HG03521 (cell line): ENCODE data around the gene AGK.
A peak's percentile ranks its signal among the peaks of the same experiment; 100 is the strongest.
"Not testable (repeated sequence)": the region's sequence is repeated elsewhere in the genome, so short reads cannot be mapped to it uniquely, and the experiment has no call there.

Experiments used
- ATAC-seq: cut with Tn5 transposase; IDR thresholded peaks from one replicate; pipeline ENCODE4 v1.9.1; 2021; ENCODE audit warnings: mild to moderate bottlenecking, moderate library complexity; ENCODE audit not compliant: unreplicated experiment

Gene AGK

DNA sequence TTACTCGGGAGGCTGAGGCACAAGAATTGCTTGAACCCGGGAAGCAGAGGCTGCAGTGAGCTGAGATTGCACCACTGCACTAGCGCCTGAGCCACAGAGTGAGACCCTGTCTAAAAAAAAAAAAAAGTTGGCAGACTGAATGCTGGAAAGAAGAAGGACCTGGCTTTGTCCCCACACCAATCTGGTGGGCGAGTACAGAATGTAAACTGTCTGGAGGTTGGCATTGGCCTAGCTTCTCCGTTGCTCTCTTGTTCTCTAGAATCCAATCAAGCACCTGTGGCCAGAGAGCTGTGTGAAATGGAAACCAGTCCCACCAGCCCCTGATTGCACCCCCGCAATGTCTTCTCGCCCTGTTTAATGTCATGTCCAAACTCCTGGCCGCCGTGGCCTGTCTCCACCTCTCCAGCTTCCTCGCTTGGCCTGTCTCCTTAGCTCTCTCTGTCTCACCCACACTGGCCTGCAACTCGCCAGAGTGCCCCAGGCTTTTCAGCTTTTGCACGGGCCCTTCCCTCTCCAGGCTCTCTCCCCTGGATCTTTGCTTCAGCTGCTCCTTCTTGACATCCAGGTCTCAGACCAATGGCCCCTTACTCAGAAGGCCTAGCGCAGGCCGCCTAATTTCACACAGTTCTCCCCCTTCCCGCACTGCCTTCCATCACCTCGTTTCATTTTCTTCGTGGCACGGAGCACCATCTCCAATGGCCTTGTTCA, 670 bp upstream of the AGK start:
- ATAC-seq = no peak

DNA sequence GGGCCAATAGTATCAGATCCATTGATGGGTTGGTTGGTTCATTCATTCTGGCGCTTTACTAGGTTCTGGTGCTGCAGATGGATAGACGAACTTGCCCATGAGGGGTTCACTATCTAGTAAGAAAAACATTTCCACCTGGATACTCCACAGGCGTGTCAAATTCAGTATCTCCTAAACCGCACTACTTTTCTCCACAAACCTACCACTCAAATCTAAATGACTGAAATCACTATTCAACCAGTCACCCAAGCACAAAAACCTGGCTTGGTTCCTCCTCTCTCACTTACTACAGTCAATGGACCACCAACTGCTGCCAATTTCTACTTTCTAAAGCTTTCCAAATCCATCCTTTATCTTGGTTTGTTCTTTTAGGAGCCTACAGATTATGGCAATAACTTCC, 572 bp downstream of the AGK start:
- peak; percentile 7 for ATAC-seq

DNA sequence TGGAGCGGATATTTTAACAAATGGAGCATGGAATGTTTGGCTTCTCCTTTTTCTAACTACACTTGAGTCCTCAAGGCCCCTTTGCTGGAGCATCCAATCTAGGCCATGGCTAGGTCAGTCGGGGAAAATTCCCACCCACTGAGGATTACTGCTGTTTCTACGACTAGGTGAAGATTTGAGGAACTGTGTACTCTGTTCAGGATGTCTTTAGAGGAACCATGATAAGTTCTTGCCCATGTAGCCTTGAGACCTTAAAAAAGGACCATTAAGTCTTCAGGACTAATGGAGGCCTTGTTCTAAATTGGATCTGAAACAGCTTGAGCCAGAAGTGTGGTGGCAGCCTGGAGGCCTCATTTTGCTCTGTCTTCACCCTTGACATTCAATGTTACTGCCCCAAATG, 6.2 kb downstream of the AGK start:
- ATAC-seq = no peak

DNA sequence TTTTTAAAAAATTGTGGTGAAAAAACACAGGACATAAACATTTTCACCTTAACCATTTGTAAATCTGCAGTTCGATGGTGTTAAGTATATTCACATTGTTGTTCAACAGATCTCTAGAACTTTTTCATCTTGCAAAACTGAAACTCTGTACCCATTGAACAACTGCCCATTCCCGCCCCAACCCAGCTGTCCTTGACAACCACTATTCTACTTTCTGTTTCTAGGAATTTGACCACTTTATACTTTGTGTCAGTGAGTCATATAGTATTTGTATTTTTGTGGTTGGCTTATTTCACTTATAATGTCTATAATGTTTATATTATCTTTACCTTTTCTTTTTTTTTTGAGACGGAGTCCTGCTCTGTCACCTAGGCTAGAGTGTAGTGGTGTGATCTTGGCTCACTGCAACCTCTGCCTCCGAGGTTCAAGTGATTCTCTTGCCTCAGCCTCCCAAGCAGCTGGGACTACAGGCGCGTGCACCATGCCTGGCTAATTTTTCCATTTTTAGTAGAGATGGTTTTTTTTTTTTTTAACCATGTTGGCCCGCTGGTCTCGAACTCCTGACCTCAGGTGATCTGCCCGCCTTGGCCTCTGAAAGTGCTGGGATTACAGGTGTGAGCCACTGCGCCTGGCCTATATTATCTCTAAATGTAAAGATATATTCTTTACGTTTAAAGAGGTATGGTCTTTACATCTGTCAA, 6.8 kb downstream of the AGK start:
- ATAC-seq = not testable (repeated sequence)

DNA sequence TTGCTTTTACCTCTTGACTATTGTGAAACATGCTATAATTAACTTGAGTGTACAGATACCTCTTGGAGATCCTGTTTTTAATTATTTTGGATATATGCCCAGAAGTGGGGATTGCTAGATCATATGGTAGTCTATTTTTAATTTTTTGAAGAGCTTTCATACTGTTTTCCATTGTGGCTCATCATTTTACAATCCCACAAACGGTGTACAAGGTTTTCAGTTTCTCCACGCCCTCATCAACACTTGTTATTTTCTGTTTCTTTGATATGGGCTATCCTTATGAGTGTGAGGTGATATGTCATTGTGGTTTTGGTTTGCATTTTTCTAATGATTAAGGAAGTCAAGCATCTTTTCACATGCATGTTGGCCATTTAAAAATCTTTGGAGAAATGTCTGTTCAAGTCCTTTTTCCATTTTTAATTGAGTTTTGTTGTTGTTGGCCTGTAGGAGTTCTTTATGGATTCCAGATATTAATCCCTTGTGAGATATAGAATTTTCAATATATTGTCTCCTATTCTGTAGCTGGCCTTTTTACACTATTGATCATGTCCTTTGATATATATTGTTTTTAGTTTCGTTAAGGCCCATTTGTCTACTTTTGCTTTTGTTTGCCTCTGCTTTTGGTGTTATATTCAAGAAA, 7.5 kb downstream of the AGK start:
- ATAC-seq = peak; percentile 81

DNA sequence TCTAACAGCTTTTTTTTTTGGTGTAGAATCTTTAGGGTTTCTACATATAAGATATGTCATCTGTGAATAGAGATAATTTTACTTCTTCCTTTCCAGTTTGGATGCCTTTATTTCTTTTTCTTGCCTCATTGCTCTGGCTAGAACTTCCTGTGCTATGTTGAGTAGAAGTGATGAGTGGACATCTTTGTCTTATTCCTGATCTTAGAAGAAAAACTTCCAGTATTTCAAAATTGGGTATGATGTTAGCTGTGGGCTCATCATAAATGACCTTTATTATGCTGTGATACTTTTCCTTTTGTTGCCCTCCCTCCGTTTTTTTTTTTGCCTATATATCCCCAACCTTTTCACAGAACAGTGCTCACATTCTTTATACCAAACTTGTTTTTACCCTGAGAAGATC, 8.8 kb downstream of the AGK start:
- no peak for ATAC-seq

DNA sequence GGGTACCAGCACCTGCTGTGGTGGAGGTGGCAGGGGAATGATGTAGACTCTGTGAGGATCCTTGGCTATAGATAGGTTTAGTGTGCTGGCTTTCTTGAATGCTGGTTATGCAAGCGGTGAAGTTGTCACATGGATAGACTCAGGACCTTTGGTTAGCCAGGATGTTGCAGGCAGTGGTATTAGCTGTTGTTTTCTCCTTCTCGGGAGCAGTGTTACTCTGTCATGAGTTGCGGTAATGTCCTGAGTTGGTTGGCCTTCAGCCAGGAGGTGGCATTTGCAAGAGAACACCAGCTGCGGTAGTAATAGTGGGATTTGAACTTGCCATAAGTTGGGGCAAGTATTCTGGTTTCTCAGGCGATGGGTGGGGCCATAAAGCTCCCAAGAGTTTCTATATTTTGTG, 10.8 kb downstream of the AGK start:
- ATAC-seq = no peak

DNA sequence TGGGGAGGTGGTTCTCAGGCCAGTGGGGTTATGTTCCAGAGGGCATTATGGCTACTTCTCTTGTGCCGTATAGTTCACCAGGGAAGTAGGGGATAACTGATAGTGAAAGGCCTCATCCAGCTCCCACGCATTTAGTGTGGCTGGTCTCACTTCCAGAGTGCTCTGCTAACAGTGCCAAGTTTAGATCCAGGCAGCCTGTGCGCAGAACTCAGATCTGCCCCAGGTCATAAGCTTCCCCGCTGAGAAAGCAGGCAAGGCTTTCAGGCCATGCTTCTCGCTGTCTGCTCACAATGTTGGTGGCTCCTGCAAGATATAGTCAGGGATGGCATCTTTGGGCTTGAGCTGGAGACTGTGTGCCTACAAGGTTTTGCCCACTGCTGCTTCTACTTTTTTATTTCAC, 11.3 kb downstream of the AGK start:
- no peak for ATAC-seq

DNA sequence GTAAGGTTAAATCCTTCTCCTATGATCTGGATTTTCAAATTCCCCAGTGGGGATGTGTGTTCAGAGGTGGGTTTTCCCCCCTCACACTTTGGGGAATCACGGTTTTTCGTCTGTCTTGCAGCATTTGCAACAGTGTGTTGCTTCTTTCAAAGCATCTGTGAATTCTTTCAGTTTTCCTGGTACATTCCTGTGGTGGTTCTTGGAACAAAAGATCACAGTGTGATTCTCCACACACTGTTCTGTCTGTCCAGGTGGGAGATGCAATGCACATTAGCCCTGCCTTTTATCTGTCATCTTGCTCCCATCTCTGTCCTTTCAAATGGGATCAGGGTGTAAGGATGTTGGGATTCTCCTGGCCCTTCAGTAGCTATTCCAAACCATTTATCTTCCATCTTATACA, 11.8 kb downstream of the AGK start:
- ATAC-seq = no peak

DNA sequence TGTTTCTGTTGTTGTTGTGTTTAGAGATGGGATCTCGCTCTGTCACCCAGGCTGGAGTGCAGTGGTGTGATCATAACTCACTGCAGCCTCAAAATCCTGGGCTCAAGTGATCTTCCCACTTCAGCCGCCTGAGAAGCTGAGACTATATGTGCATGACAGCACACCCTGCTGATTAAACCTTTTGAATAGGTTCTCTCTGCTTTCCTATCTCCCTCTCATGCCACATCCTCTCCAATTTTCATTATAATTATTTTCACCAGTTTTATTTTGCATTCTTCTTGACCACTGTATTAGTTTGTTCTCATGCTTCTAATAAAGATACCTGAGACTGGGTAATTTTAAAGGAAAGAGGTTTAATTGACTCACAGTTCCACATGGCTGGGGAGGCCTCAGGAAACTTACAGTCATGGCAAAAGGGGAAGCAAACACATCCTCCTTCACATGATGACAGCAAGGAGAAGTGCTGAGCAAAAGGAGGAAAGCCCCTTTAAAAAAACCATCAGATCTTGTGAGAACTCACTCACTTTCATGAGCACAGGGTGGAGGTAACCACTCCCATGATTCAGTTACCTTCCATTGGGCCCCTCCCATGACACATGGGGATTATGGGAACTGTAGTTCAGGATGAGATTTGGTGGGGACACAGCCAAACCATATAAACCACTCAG, 12.9 kb downstream of the AGK start:
- ATAC-seq = no peak

DNA sequence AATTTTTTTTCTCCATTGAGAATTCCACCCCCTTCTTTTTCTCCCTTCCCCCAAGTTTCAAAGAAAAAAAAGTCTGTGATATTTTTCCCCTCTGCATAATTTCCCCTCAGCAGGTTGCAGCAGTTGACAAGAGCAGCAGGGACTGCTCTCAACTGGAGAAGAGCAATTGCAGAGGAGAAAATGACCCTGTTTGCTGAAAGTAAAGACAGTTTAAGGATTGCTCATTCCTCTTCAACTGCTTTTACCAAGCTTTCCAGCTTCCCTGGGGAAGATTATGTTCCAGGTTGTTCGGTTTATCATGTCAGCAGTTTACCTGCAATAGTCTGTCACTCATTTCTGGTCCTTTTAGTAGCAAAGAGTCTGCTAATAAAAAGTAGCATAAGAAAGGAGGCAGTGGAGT, 16.2 kb downstream of the AGK start:
- ATAC-seq = no peak

DNA sequence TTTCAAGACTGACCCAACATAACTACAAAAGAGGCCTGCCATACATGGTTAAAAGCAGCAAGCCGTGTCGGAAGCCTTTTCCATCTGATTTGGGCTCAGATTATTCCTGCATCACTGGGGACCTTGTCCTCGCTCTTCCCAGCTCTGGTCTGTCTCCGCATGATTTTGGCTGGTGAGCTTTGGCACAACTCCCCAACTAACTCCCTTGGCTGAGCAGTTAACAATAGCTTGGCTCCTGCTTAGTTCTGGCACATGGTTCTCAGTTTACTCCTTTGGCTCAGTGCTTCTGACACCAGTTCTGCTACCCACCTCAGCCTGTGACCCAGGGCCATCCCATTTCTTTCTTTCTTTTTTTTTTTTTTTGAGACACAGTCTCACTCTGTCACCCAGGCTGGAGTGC, 17.0 kb downstream of the AGK start:
- no peak for ATAC-seq

DNA sequence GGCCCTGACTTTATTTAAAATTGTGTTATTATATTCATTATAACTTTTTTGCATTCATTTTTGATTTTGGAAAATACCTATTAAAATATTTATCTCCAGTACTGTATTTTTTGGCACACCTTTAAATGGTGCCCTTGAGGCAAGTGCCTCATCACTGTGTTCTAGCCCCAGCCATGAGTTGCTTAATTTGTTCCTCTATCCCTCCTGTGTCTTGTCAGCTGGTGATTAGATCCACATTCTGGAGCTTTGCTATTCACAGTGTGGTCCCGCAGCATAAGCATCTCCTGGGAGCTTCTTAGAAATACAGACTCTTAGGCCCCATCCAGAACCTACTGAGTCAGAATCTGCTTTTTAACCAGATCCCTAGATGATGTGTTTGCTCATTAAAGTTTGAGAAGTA, 19.8 kb downstream of the AGK start:
- ATAC-seq = no peak

DNA sequence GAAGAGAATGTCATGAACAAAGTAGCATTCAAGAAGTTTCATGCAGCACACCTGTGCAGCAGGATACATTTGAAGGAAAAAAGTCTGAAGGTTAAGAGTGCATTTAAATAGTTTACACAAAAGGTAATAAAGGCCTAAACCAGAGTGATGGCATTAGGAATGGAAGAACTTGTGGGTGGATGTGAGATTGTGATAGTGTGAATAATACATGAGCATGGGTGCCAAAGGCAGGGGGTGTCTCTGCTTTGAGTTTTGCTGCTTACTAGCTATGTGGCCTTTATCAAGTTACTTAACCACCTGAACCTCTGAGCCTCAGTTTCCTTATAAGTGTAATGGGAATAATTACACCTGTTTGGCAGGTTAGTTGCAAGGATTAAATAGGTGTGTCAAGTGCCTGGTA, 21.0 kb downstream of the AGK start:
- ATAC-seq = no peak

DNA sequence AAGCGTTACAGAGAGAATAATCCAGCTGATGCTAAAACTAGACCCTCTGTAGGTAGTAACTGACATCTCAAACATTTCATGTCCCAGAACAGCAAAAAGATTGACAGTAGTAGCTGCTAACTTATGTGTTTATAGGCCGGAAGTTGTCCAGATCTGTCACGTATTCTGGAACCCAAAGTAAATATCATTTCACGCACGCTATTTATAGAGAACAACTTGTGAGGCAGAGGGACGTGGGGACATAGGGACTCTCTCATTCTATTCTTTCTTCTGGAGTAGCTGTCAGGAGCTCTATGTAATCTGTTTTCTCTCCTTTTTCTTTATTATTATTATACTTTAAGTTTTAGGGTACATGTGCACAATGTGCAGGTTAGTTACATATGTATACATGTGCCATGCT, 22.3 kb downstream of the AGK start:
- ATAC-seq = no peak

DNA sequence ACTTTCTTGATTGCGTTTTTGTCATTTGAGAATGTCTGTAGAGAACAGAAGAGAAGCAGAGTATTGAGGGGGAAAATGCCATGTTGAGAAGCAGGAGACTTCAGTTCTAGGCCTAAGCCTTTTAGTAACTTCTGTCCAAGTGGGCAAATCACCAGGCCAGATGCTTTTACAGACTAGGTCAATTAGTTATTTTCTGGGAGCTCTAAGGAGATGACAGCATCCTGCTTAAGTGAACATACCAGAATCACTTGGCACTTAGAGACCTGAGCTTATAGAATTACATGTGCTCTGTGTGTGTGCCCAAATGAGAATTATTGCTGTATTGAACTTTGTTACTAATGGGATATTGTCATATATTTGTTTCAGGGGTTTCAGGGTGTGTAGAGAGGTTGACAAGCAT, 24.0 kb downstream of the AGK start:
- ATAC-seq = no peak

DNA sequence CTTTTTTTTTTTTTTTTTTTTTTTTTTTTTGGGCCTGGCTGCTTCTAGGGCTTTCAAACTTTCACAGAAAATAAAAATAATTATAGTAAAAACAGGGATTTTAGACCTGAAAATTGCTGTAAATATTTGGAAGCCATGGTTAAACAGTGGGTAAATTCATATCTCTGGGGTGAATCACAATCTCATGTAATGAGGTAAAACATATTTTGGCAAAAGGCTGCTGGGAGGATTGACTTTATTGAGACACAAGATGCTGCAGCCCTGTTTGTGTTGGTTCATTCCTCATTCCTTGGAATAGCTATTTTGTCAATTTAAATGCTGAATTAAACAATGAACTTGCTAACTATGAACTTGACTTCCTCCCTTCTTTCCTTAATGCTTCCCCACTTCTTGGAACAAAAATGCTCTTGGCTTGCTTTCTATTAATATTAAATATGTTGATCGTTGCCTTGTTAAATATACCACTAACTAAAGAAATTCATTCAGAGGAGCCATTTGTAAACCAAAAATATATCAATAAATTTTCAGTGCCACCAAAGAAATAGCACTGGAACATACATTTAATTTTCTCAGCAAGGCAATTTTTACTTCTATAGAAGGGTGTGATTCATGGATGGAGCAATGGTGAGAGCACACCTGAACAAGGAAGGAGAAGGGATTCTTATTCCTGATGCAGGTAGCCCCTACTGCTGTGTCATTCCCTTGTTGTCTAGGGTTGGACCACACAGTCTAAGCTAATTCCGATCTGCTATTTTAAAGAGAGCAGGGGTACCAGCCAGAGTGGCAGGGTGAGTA, 24.6 kb downstream of the AGK start:
- ATAC-seq = no peak

DNA sequence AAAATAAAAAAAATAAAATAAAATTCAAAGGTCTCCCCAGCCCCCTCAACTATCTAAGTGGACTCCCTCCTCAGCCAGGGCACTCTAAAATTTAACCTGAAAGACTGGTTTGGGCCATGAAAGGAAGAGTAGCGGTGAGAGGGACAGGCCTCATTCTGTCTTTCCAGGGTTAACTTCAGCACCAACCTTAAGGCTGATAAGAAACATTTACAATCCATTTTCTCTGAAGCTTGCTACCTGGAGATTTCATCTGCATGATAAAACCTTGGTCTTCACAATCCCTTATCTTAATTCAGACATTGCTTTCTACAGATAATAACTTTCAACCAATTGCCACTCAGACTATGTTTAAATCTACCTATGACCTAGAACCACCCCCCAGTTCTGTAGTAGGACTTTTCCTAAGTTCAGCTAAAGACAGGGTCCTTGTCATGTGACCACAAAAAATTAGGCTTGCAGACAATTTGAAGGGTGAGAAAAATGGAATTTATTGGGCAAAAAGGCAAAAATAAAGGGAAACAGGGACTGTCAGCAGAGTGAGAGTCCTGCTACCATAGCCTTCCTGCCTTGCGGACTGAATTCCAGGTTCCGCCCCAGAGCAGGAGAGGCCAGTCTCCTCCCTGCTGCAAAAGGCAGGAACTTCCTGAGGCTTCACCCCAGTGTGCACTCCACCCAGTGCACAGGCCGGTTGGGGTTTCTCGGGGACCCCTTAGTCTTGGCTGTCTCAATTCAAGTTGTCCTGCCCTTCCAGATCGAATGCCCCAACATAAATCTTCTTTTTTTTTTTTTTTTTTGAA, 26.0 kb downstream of the AGK start:
- ATAC-seq = no peak

DNA sequence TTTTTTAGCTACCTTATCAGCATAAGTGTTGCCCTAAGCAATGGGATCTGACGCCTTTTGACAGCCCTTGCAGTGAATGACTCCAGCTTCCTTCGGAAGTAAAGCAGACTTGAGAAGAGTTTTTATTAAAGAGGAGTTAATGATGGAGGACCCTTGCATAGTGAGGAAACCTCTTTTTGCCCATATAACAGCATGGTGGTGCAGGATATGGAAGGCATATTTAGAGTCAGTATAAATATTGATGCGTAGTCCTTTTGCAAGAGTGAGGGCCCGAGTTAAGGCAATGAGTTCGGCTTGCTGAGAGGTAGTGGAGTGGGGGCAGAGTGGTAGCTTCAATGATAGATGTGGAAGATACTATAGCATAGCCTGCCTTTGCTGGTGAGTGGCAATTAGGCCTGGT, 28.7 kb downstream of the AGK start:
- ATAC-seq = not testable (repeated sequence)

DNA sequence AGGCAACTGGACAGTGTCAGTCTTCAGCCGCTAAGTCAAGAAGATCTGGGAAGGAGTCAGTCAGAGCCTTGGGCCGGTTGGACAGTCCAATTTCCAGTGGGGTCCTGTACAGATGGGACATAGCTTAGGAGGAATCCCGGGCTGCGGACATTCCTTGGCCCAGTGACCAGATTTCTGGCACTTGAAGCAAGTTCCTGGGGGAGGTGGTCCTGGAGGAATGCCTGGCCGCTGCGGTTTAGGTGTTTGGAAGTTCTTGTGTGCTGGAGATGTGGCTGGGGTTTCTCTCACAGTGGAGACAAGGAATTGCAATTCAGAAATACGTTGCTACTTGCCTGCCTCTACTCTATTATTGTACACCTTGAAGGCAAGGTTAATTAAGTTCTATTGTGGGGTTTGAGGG, 30.9 kb downstream of the AGK start:
- ATAC-seq = not testable (repeated sequence)
